ENCODE measurements around the gene KCNIP1. TPM values are rescaled to one million over a fixed set of nuclear protein-coding genes. Genes with fewer than 3 reads are reported as not detected.

KCNIP1 gene
- total RNA-seq, 1 experiment from 2014 or later = not detected

DNA sequence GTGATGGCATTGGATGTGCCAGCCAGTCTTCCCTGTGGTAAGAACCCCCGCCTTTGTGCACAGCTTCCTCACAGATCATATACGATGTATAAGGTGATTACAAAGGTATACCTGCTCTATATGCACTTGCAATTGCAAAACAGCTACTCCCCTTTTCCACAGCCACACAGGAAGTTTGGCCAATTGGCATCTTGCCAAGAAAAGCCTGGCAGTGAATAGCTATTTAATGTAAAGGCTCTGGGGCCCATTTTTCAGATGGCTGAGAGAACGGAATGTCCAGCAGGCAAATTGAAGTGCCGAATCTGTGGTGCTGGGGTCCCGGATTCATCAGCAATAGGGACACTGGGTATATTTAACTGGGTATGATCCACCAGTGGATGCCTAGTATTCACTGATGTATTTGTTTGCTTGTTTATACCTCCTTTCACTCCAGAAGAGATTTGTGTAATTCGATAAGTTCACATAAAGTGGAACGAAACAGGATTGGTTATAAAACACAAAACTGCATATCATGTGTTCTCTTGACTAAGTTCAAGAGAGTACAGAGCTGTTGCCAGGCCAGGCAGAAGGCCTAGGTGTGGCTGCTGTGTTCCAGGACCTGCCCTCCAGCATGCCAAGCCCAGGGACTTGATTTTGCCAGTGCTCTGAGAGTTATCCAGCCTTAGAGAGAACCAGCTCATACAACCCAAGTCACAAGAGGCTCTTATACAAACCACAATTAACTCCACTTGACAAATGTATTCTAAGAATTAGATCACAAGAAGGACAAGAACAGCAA is 252.0 kb downstream of the KCNIP1 start (continued):
- TF ChIP-seq TCF7L2 (IDR thresholded peaks at IDR 0.05; ENCODE audit: borderline replicate concordance, extremely low read depth, insufficient read depth, insufficient read length) = no peak

DNA sequence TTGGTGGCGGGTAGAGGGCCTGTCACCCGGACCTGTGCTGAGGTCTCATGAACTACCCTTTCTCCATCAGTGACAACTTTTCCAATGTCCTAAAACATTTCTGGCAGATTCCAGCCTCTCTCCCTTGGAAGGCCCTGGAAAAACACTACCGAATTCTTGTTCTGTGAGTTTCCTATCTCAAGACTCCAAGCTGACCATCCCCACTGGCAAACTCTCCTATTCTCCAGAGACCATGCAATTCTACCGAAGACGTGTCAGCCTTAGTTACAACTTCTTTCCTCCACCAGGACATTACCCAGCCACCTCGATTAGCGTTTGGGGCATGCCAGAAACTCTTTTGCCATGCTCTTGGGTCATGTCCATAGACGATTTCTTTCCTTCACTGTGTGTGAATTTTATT is 252.9 kb downstream of the KCNIP1 start:
- DNase-seq (ENCODE audit: low read depth, low spot score) (no peak), ATAC-seq (no peak)
- ChIA-PET POLR2A (no interaction called here), CTCF (no interaction called here), RAD21 (ENCODE audit: low non-redundant PET in 1 of 2, low total read pairs in 2 of 2, uncharacterized antibody in 2 of 2, unreplicated experiment in 2 of 2) (no interaction called here)
- Histone ChIP-seq H3K9me3 (ENCODE audit: control insufficient read depth in 1 of 2, insufficient read depth in 1 of 2, low read depth in 1 of 2, low read length in 2 of 2) (no peaks in the 10 kb centered on the region), H3K4me3 (replicated peaks in 1 of 2; ENCODE audit: low read depth in 1 of 2, low read length in 2 of 2) (no peak overlapping the region), H4K20me1 (ENCODE audit: insufficient read depth) (no peaks in the 10 kb centered on the region), H3K9me2 (ENCODE audit: insufficient read depth) (no peaks in the 10 kb centered on the region), H2AFZ (ENCODE audit: low read depth, low read length, poor library complexity, severe bottlenecking) (no peak overlapping the region), H3K27me3 (ENCODE audit: insufficient read depth, low read length) (0 out of 2 replicates have a peak, but pooled peaks cover 3% of the 10 kb centered on the region), H3K79me2 (ENCODE audit: insufficient read depth, low read length) (no peaks in the 10 kb centered on the region), H3K27ac (ENCODE audit: low read depth, low read length) (no peak overlapping the region), H3K4me2 (ENCODE audit: low read length) (no peak overlapping the region), H3K9ac (ENCODE audit: low read length) (no peak overlapping the region), H3K36me3 (ENCODE audit: control insufficient read depth in 1 of 2, insufficient read depth in 2 of 2, low read length in 2 of 2) (no peaks in the 10 kb centered on the region), H3K4me1 (ENCODE audit: control insufficient read depth in 1 of 2, insufficient read depth in 2 of 2, low read length in 2 of 2) (no peaks in the 10 kb centered on the region)
- TF ChIP-seq CEBPB (IDR thresholded peaks at IDR 0.05; ENCODE audit: low read depth) (no peak), YY1 (IDR thresholded peaks at IDR 0.05; ENCODE audit: extremely low read depth, insufficient replicate concordance, low read depth, low read length) (no peak), ZFX (IDR thresholded peaks at IDR 0.05) (no peak), EGR1 (IDR thresholded peaks at IDR 0.05; ENCODE audit: low read depth) (no peak), ELF1 (IDR thresholded peaks at IDR 0.05; ENCODE audit: borderline replicate concordance, low read depth) (no peak), SIN3A (IDR thresholded peaks at IDR 0.05; ENCODE audit: low read depth) (no peak), EZH2 (IDR thresholded peaks at IDR 0.05) (no peak), TCF7L2 (IDR thresholded peaks at IDR 0.05; ENCODE audit: borderline replicate concordance, extremely low read depth, insufficient read depth, insufficient read length) (no peak), SP1 (IDR thresholded peaks at IDR 0.05; ENCODE audit: low read depth) (no peak), RAD21 (IDR thresholded peaks at IDR 0.05; ENCODE audit: low read depth) (no peak), ZNF274 (IDR thresholded peaks at IDR 0.05; ENCODE audit: low read depth, low read length) (no peak)
- TF ChIP-seq, protein P1, sequence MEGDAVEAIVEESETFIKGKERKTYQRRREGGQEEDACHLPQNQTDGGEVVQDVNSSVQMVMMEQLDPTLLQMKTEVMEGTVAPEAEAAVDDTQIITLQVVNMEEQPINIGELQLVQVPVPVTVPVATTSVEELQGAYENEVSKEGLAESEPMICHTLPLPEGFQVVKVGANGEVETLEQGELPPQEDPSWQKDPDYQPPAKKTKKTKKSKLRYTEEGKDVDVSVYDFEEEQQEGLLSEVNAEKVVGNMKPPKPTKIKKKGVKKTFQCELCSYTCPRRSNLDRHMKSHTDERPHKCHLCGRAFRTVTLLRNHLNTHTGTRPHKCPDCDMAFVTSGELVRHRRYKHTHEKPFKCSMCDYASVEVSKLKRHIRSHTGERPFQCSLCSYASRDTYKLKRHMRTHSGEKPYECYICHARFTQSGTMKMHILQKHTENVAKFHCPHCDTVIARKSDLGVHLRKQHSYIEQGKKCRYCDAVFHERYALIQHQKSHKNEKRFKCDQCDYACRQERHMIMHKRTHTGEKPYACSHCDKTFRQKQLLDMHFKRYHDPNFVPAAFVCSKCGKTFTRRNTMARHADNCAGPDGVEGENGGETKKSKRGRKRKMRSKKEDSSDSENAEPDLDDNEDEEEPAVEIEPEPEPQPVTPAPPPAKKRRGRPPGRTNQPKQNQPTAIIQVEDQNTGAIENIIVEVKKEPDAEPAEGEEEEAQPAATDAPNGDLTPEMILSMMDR (IDR thresholded peaks at IDR 0.05 in 2 of 3, conservative IDR thresholded peaks at IDR 0.05 in 1 of 3; ENCODE audit: borderline replicate concordance in 1 of 3, insufficient read depth in 1 of 3, low read depth in 2 of 3, low read length in 2 of 3) = no peak
- TF ChIP-seq, protein P2, sequence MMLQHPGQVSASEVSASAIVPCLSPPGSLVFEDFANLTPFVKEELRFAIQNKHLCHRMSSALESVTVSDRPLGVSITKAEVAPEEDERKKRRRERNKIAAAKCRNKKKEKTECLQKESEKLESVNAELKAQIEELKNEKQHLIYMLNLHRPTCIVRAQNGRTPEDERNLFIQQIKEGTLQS (IDR thresholded peaks at IDR 0.05) = no peak
- TF ChIP-seq, protein P3, sequence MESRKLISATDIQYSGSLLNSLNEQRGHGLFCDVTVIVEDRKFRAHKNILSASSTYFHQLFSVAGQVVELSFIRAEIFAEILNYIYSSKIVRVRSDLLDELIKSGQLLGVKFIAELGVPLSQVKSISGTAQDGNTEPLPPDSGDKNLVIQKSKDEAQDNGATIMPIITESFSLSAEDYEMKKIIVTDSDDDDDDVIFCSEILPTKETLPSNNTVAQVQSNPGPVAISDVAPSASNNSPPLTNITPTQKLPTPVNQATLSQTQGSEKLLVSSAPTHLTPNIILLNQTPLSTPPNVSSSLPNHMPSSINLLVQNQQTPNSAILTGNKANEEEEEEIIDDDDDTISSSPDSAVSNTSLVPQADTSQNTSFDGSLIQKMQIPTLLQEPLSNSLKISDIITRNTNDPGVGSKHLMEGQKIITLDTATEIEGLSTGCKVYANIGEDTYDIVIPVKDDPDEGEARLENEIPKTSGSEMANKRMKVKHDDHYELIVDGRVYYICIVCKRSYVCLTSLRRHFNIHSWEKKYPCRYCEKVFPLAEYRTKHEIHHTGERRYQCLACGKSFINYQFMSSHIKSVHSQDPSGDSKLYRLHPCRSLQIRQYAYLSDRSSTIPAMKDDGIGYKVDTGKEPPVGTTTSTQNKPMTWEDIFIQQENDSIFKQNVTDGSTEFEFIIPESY (IDR thresholded peaks at IDR 0.05; ENCODE audit: extremely low read depth, insufficient replicate concordance, low read length) = no peak
- no TSS peak for BruUV-seq (replicated peaks)
- intact Hi-C loops (cut with micrococcal nuclease) = no loop called here
